Neural progenitor cell (in vitro differentiated cells): ENCODE results near the gene ZNF385C. TPM values are rescaled to one million over a fixed set of nuclear protein-coding genes. Genes with fewer than 3 reads are reported as not detected.

ENCODE experiments used
- DNase-seq: peaks from one replicate; pipeline ENCODE4 v3.0.0-alpha.2; 2016; ENCODE audit warnings: low spot score
- H2AFZ ChIP-seq: fragments of 200-600 bp; sonication (generic); replicated peaks from 2 replicates; pipeline ENCODE4 v1.6.1; 2016; ENCODE audit warnings: antibody characterized with exemption
- H3F3A ChIP-seq: fragments of 200-600 bp; sonication (generic); 2 replicates; pipeline ENCODE4 v1.6.1; 2016; ENCODE audit warnings: antibody characterized with exemption, low read depth
- H3K27ac ChIP-seq: fragments of 200-600 bp; sonication (generic); 2 replicates; pipeline ENCODE4 v1.5.1; 2016; ENCODE audit warnings: mild to moderate bottlenecking
- H3K27me3 ChIP-seq: fragments of 200-600 bp; sonication (generic); 2 replicates; pipeline ENCODE4 v1.6.1; 2016; ENCODE audit warnings: mild to moderate bottlenecking, moderate library complexity
- H3K36me3 ChIP-seq: fragments of 200-600 bp; sonication (generic); 2 replicates; pipeline ENCODE4 v1.5.1; 2016
- H3K4me1 ChIP-seq: fragments of 200-600 bp; sonication (generic); 2 replicates; pipeline ENCODE4 v1.6.1; 2016; ENCODE audit warnings: mixed run types
- H3K4me2 ChIP-seq: fragments of 200-600 bp; sonication (generic); 2 replicates; pipeline ENCODE4 v1.6.1; 2016
- H3K4me3 ChIP-seq: fragments of 200-600 bp; sonication (generic); 2 replicates; pipeline ENCODE4 v1.5.1; 2016
- H3K79me2 ChIP-seq: fragments of 200-600 bp; sonication (generic); 2 replicates; pipeline ENCODE4 v1.6.1; 2016; ENCODE audit warnings: low read depth
- H3K9ac ChIP-seq: fragments of 200-600 bp; sonication (generic); 2 replicates; pipeline ENCODE4 v1.6.1; 2016
- H3K9me3 ChIP-seq: fragments of 200-600 bp; sonication (generic); 2 replicates; pipeline ENCODE4 v1.5.1; 2016; ENCODE audit warnings: low read depth
- H4K20me1 ChIP-seq: fragments of 200-600 bp; sonication (generic); 2 replicates; pipeline ENCODE4 v1.6.1; 2016; ENCODE audit warnings: low read depth
- H3K27ac Mint-ChIP-seq: 3 replicates; pipeline ENCODE4 v1.8.0; 2021; ENCODE audit warnings: mixed read lengths
- H3K27me3 Mint-ChIP-seq: 2 replicates; pipeline ENCODE4 v1.8.0; 2022; ENCODE audit warnings: low read depth, mild to moderate bottlenecking, inconsistent platforms, moderate library complexity, mixed read lengths; ENCODE audit not compliant: insufficient read depth
- H3K36me3 Mint-ChIP-seq: 3 replicates; pipeline ENCODE4 v1.8.0; 2021; ENCODE audit warnings: mixed read lengths
- H3K4me1 Mint-ChIP-seq: 3 replicates; pipeline ENCODE4 v1.8.0; 2021; ENCODE audit warnings: mixed read lengths
- H3K4me3 Mint-ChIP-seq: 3 replicates; pipeline ENCODE4 v1.8.0; 2021; ENCODE audit warnings: mild to moderate bottlenecking, moderate library complexity, mixed read lengths
- H3K9me3 Mint-ChIP-seq: 3 replicates; pipeline ENCODE4 v1.8.0; 2020; ENCODE audit warnings: mixed read lengths
- CTCF ChIP-seq: fragments of 200-600 bp; sonication (generic); IDR thresholded peaks from 2 replicates; pipeline ENCODE4 v1.5.1; 2017; ENCODE audit warnings: antibody characterized with exemption, mild to moderate bottlenecking
- EZH2 ChIP-seq: fragments of 200-600 bp; sonication (generic); IDR thresholded peaks from 2 replicates; pipeline ENCODE4 v1.6.1; 2017; ENCODE audit warnings: antibody characterized with exemption, mild to moderate bottlenecking, moderate library complexity
- EZH2phosphoT487 ChIP-seq: fragments of 200-600 bp; sonication (generic); IDR thresholded peaks from 2 replicates; pipeline ENCODE4 v1.6.1; 2017; ENCODE audit warnings: antibody characterized with exemption
- total RNA-seq: library from RNA; depleted of rRNA; stranded (reverse); fragments of >200 nt; gene quantifications from 2 replicates; pipeline ENCODE4 v1.2.3, GENCODE V29; 2015; ENCODE audit warnings: low replicate concordance

ZNF385C gene
- total RNA-seq, 1 donor from 2014 or later: 5.0 TPM

GRCh38 chr17:42087042-42087701, 11.1 kb downstream of the ZNF385C start:
- Histone ChIP-seq H3K27ac (no peak overlapping the region), H2AFZ (no peak overlapping the region), H3K27me3 (no peaks in the 10 kb centered on the region), H3K9me3 (no peaks in the 10 kb centered on the region), H3K4me1 (no peaks in the 10 kb centered on the region), H3F3A (no peaks in the 10 kb centered on the region), H3K9ac (no peak overlapping the region), H3K36me3 (no peaks in the 10 kb centered on the region), H3K4me3 (no peak overlapping the region), H4K20me1 (no peaks in the 10 kb centered on the region), H3K4me2 (no peak overlapping the region), H3K79me2 (no peaks in the 10 kb centered on the region)
- Mint-ChIP-seq H3K4me1 (peaks cover 3% of the 10 kb centered on the region), H3K36me3 (no peaks in the 10 kb centered on the region), H3K9me3 (no peaks in the 10 kb centered on the region), H3K4me3 (no peak overlapping the region), H3K27me3 (peaks cover 2% of the 10 kb centered on the region), H3K27ac (no peak overlapping the region)
- TF ChIP-seq EZH2phosphoT487: no peak
- no peak for DNase-seq

GRCh38 chr17:42081516-42082129, 16.6 kb downstream of the ZNF385C start:
- H4K20me1 ChIP-seq: no peaks in the 10 kb centered on the region
- H3K4me2 ChIP-seq: no peak overlapping the region
- H3K4me3 ChIP-seq: no peak overlapping the region
- no peaks in the 10 kb centered on the region for H3K27me3 ChIP-seq
- no peak overlapping the region for H3K4me3 Mint-ChIP-seq
- no peaks in the 10 kb centered on the region for H3K9me3 ChIP-seq
- peaks cover 10% of the 10 kb centered on the region for H3K4me1 Mint-ChIP-seq
- no peaks in the 10 kb centered on the region for H3K79me2 ChIP-seq
- no peak for TF ChIP-seq CTCF
- no peak for TF ChIP-seq EZH2phosphoT487
- no peak for TF ChIP-seq EZH2
- H3K9ac ChIP-seq: no peak overlapping the region
- H3K9me3 Mint-ChIP-seq: no peaks in the 10 kb centered on the region
- peaks cover 3% of the 10 kb centered on the region for H3K27me3 Mint-ChIP-seq
- H3F3A ChIP-seq: no peaks in the 10 kb centered on the region
- no peaks in the 10 kb centered on the region for H3K36me3 Mint-ChIP-seq
- no peak overlapping the region for H2AFZ ChIP-seq
- no peak overlapping the region for H3K27ac ChIP-seq
- H3K4me1 ChIP-seq: peaks cover 9% of the 10 kb centered on the region
- H3K27ac Mint-ChIP-seq: no peak overlapping the region
- no peak for DNase-seq
- H3K36me3 ChIP-seq: no peaks in the 10 kb centered on the region

- Mint-ChIP-seq H3K27ac (no peak overlapping the region), H3K27me3 (peaks cover 6% of the 10 kb centered on the region), H3K4me3 (no peak overlapping the region), H3K4me1 (peaks cover 10% of the 10 kb centered on the region), H3K9me3 (no peaks in the 10 kb centered on the region), H3K36me3 (no peaks in the 10 kb centered on the region)
- Histone ChIP-seq H3K9ac (no peak overlapping the region), H3K9me3 (no peaks in the 10 kb centered on the region), H3K27ac (no peak overlapping the region), H3K4me2 (no peak overlapping the region), H3F3A (no peaks in the 10 kb centered on the region), H3K4me1 (peaks cover 9% of the 10 kb centered on the region), H3K4me3 (no peak overlapping the region), H3K79me2 (no peaks in the 10 kb centered on the region), H3K36me3 (no peaks in the 10 kb centered on the region), H4K20me1 (no peaks in the 10 kb centered on the region), H2AFZ (no peak overlapping the region), H3K27me3 (no peaks in the 10 kb centered on the region)
- TF ChIP-seq EZH2phosphoT487 (no peak), CTCF (no peak)
- no peak for DNase-seq
Measured at GRCh38 chr17:42079541-42079940, 18.7 kb downstream of the ZNF385C start.

DNA sequence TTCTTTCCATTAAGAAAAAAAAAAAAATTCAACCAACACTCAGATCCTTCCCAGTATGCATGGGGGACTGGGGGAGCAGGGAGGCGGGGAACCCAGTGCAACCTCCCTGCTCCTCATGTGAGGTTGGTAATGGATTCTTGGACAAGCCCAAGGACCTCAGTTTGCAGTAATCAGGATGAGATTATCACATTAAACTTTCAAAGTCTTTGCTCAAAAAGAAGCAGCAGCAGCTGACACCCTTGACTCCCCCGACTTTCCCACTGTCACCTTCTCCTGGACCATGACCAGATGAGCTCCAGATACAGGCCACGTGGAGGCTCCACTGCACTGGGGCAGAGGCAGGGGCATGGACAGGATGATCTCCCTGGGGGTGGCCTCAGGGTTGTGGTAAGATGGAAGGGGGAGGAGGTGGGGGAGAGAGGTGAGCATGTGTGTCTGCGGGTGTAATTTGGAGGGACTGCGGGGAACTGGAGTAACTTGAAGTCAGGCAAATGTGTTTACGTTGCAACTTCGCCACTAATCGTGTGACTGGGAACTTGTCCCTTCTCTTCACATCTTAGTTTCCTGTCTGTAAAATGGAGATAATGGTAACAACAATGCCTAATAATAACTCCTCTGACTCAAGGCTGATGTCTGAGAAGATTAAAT, 19.8 kb downstream of the ZNF385C start:
- peaks cover 5% of the 10 kb centered on the region for H3K27me3 ChIP-seq
- H3K9me3 ChIP-seq: no peaks in the 10 kb centered on the region
- no peaks in the 10 kb centered on the region for H3K9me3 Mint-ChIP-seq
- peaks cover 2% of the 10 kb centered on the region for H3F3A ChIP-seq
- H3K4me1 Mint-ChIP-seq: peaks cover 10% of the 10 kb centered on the region
- H3K36me3 Mint-ChIP-seq: no peaks in the 10 kb centered on the region
- no peak for DNase-seq
- H3K79me2 ChIP-seq: no peaks in the 10 kb centered on the region
- no peak overlapping the region for H3K4me3 ChIP-seq
- no peak overlapping the region for H3K9ac ChIP-seq
- H3K27me3 Mint-ChIP-seq: peaks cover 11% of the 10 kb centered on the region
- H2AFZ ChIP-seq: no peak overlapping the region
- H3K4me3 Mint-ChIP-seq: no peak overlapping the region
- TF ChIP-seq EZH2phosphoT487: no peak
- TF ChIP-seq CTCF: no peak
- no peak for TF ChIP-seq EZH2
- H4K20me1 ChIP-seq: no peaks in the 10 kb centered on the region
- no peak overlapping the region for H3K4me2 ChIP-seq
- H3K27ac ChIP-seq: no peak overlapping the region
- no peaks in the 10 kb centered on the region for H3K36me3 ChIP-seq
- H3K4me1 ChIP-seq: peaks cover 9% of the 10 kb centered on the region
- H3K27ac Mint-ChIP-seq: no peak overlapping the region
